ENCODE data around the gene ELOVL3.
"Not testable (repeated sequence)": the region's sequence is repeated elsewhere in the genome, so short reads cannot be mapped to it uniquely, and the experiment has no call there.

ELOVL3 gene

DNA sequence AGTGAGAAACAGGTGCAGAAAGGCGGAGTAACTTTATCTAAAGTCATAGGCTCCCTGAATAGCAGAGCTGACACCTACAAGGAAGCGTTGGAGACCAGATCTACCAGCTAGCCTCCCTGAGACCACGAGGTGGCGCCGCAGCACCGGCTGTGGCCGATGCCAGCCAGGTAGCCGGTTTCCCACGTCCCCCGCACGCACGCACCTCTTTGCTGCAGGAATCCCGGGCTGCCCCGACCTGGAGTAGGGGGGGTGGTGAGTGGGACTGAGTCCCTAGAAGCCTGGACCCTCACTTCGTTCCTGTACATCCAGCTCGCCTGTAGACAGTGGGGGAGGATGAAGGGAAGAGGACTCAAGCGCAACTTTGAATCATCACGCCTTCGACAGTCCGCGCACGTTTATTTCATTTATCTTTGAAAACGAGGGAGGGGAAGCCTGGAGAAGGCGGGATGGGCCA lies 3.7 kb downstream of the ELOVL3 start:
- peak; percentile 61 for DNase-seq

DNA sequence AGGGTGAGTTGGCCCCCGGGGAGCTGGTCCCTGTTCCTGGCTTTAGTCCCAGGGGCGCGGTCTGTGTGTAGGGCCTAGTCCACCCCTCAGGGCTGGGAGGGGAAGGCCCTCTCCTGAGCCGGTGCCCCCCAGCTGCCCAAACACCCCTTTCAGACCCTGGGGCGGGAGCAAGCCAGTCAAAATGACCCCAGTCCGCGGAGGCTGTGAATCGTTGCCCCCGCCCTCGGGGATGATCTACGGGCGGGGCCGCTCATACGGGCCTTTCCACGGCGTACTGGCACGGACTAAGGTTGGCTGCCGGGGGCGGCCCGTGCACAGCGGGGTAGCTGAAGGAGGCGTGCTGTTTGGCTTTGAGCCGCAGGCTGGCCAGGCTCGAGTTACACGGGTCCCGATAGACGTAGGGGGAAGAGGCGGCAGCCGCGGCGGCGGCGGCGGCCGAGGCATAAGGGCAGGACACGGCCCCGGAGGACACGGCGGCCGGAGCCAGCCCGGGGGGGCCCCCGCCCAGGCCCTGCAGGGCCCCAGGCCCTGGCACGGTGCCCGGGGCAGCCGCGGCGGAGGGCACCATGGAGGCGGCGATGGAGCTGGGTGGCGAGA lies 4.3 kb downstream of the ELOVL3 start:
- DNase-seq, result peak; percentile 55

DNA sequence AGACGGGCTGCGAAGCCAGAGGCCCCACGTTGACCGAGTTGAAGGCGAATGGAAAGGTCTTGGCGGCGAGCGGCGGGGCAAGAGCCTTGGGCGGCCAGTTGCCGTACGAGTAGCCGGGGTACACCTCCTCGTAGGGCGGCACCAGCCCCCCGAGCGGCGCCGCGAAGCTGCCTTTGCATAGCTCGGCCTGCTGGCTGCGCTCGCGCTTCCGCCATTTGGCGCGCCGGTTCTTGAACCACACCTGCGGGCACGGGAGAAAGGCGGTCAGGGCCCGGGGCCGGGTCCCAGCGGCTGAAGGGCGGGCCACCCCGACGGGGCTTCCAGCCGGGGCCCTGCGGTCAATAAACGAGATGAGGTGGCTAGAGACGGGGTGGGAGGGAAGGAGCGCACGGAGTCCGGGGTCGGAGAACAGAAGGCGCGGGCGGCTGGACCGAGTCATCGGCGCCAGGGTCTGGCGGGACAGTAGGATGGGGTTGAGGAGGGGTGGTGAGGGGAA lies 4.8 kb downstream of the ELOVL3 start:
- DNase-seq, result no peak

DNA sequence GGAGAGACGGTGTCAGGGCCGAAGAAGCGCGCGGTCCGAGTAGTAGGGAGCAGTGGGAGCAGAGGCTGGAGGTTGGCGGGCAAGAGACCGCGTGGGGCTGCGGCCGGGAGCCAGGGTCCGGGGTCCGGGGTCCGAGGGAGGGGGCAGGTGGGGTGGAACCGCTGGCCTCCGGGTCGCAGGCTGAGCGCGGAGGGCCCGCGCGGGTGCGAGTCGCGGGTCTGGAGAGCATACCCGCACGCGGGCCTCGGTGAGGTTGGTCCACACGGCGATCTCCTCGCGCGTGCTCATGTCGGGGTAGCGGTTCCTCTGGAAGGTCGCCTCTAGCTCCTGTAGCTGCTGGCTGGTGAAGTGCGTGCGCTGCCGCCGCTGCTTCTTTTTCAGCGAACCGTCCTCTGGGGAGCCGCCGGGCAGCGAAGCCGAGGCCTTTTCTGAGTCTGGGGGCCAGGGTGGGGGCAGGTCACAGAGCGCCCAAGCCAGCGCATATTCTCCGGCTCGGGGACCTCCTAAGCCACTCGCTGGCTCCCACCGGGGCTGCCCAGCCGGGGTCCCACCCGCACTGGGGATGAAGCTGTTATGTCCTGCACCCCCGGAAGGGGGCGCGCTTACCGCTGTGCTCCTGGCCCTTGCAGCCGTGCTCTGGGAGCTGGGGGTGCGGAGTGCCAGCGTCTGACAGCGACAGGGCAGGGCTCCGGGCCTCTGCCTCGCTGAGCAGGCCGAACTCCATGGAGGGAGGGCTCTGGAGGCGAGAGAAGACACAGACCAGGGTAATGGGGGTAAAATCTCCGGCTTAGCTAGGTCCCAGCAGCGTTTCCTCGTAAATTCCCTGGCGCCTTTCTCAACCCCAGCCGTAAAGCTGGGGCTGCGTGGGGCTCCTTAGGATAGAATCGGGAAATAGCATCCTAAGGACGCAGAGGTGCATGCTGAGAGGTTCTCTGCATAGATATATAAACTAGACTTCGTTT lies 5.5 kb downstream of the ELOVL3 start:
- DNase-seq, result no peak

DNA sequence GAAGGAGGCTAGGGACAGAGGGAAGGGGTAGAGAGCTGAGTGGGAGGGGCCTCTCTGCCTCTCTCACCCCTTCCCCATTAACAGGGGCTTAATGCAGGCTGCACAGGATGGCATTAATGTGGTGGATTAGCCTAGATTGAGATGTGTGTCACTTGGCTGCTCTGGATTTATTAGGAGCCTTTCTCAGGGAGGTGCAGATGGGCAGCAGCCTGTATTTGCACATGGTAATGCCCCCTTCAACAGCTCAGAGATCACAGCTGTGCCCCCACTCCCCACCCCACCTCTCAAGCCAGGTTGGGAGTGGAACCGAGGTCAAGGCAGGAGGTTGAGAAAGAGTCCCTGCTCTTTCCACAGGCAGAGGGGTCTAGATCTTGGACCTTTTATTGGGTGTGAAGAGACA lies 7.9 kb downstream of the ELOVL3 start:
- no peak for DNase-seq

DNA sequence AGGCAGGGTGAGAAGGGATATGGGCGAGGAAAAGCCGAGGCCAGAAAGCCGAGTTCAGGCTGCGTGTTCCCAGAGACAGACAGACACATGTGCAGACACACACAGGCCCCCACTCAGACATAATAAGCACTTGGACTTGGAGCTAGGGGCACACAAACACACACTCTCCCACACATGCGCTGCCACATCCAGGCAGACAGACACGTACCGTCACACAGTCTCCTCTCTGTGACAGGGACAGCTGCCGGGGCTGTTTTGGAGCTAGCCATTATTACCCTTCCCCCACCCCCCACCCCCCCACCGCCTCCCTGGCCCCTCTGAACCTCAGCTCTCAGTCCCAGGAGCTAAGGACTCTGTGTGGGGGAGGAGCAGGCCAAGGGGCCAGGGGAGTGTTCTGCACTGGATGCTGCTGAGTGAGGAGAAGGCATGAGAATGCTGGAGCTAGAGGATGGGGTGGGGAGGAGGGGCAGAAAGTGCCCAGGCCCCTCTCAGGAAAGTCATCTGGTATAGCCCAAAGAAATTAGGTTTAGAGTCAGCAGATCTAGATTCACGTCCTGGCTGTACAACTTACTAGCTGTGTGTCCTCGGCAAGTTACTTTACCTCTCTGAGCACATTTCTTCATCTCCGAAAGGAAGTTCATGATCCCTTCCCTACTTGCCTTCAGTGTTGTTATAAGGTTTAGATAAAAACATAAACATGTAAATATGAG lies 8.9 kb downstream of the ELOVL3 start:
- no peak for DNase-seq

DNA sequence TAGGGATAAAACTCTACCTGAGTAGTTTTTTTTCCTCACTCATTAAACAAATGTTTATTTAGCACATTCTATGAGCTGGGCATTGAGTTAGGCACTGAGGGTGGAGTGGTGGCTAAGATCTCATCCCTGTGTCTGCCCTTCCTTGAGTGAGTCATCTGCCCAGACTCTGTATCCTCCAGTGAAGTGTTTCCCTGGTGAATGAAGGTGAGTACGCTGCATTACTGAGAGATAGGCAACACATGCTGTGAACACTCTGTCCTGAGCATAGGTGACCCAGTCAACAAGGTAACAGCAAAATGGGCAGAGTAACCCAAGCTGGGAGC lies 9.5 kb downstream of the ELOVL3 start:
- no peak for DNase-seq

DNA sequence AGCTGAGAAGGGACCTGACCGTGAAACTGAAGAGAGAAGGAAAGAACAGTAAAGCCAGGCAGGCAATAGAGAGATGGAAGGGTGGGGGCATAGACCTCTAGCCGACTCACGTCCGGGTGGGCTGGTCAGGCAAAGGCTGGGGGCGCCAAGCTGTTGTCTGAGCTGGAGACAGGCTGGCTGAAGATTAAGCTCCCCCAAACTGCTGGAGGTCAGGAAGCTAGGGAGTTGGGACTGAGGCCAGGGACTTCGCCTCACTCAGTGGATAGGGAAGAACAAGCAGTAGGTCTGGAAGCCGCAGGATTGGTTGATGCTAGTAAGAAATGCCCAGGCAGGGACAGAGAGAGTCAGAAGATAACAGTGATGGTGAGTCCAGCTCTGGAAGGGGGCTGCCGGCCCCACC lies 9.9 kb downstream of the ELOVL3 start:
- DNase-seq, result no peak

DNA sequence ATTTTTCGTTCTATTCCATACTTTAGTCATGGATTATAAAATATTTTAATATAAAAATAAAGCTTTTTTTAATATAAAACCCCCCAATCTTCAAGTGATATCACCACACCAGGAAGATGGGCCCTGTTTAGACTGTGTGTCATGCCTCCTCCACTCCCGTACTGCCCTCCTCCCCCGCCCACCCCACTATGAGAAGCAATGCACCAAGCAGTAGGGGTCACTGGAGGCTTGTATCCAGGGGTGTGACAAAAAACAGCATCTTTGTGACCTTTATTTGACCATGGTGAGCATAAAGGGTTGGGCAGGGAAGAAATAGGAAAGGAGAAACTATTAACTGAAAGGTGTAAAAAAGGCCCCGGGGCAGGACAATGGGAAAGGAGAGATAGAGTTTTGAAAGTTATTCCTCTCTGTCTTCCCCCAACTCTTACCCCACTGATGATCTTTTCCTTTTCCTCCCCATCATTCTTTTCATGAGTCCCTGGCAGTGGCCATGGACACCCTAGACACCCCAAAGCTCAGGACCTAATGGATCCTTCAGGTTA lies 11.7 kb downstream of the ELOVL3 start:
- no peak for DNase-seq

DNA sequence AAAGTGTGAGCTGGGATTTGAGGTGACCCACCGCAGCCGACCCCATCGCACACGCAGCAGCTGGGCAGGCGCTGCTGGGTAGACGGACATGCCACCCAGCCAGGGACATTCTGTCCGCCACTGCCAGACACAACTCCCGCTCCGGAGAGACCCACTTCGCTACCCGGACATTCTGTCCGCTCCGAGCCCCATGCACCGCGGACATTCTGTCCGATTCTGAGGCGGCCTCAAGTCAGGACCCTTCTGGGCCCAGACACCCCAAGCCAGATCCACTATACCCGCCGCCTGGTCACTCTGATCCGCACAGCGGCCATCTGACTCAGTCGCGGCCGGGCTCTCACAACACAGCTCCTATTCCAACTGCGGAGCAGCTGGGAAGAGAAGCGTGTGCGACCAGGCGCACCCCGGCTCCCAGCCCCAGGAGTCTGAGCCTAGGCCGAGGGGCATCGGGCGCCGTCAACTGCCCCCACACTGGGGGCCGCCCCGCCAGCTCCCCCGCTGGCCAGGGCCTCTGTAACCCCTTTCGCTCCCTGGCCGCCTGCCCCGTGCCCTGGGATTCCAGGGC lies 14.4 kb downstream of the ELOVL3 start:
- DNase-seq, result no peak

DNA sequence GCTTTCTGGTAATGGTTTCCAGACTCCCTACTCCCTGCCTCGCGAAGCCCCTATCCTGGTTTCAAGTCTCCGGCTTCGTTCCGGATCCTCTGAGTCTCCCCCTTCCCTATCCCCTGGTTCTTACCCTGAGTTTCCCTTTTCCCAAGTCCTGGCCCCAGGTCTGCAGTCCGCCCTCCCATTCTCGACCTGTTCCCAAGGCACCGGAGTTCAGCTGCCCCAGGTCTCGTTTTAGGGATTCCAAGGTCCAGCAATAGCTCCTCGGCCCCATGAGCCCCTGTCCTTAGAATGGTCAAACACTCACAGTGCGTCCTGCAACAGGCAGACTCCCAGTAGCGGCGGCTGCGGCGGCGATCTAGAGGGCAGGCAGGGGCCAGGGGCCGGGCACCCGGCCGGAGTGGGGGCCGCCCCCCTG lies 14.9 kb downstream of the ELOVL3 start:
- no peak for DNase-seq

DNA sequence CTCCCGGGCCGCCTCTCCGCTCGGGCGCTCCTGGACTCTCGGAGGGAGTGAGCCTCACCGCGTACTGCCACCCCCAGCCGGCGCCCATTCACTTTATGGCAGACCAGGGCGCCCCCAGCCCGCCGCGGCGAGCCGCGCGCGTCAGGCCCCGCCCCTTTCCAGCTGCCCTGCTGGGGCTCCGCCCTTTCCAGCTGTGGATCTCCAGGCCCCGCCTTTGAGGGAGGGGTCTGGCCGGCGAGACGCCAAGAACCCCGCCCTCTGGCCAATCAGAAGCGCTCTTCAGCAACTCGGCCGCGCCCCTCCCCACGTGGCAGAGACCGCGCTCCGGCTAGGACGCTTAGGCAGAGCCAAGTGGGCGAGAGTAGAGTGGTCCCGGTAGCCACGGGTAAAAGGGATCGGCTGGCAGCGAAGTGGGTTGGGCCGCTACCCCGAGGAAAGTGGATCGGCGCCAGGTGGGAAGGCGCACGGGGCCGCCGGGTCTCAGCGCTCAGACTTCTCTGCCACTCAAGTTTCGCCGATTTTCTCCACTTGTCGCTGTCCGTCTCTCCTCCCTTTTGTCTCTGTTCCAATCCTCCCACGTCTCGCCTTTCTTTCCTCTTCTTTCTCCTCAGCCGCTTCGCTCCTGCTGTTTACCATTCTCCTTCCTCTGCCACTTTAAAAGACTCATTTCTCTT lies 15.5 kb downstream of the ELOVL3 start, which contains the start of gene PITX3:
Gene PITX3, minus strand, starts transcription at position 69 of the 674 bp plus-strand sequence. CDS start 9,432 bp downstream, outside the sequence.
- DNase-seq, result peak; percentile 88

DNA sequence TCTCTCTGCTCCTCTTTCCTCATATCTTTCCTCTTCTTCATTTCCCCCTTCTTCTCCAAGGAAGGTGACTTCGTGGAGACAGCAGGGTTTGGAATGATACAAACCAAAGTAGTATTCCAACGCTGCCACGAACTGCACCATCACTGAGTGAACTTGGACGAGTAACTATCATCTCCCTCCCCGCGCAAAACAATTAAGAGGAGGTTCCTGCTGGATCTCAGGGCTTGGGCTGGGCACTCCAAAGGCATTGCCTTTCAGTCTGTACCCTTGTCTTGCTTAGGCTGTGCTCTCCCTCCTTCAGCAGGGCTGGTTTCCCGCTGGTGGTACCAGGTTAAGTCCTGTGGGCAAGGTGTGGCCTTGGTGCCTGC lies 16.0 kb downstream of the ELOVL3 start:
- no peak for DNase-seq

DNA sequence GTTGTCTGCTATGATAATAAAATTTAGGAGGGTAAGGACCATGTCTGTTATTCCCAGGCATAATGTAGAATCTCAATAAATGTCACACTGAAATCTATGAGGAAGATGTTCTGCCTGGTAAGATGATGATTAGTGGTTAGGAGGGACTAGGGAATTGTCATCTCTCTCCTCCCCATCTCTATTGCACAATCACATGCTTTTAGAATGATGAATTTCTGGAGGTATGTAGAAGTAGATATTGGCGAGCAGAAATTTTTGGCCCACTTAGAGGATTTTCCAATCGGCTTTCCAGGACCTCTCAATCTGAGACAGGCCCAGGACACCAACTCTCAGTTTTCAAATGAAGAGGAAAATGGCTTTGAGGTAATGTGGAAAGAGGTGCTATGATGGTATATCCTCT lies 17.2 kb downstream of the ELOVL3 start:
- DNase-seq, result peak; percentile 89

DNA sequence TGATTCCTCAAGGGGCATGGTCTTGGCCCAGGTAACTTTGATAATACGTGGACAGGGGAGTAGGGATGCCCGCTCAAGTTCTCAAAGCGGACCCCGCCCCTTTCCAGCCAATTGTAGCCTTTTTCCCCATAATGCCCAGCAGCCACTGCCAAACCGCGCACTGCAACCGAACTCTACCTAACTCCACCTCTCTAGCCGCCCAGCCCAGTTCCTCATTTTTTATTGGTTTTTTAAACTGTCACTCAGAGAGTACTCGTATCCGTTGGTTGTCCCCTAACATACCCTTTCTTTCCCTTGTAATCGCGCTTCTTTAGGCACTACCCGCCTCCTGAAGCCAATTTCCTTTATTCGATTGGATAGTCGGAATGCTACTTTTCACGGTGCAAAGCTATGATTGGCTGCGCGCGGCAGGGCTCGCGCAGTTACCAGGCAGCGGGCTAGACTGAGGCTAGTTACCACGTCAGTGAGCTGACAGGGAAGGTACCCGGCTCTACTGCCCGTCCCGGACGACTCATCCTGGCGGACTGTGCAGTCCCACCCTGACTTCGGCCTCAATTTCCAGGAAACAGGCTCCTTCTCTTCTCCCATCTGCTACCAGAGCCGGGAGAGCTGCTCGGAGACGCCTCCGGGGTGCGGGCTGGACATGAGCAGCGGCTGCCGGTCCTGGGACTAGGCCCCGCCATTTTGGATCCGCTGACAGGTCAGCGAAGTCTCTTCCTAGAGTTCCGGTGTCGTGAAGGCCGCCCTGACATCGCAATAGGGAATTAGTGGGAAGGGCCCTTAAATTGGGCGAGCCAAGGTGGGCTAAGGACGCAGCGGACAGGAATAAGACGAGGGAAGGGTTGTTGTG lies 19.2 kb downstream of the ELOVL3 start, which contains the start of gene GBF1:
Gene GBF1, plus strand, starts transcription at position 451 of the 850 bp plus-strand sequence. CDS start 13,407 bp downstream, outside the sequence.
- DNase-seq, result peak; percentile 100

DNA sequence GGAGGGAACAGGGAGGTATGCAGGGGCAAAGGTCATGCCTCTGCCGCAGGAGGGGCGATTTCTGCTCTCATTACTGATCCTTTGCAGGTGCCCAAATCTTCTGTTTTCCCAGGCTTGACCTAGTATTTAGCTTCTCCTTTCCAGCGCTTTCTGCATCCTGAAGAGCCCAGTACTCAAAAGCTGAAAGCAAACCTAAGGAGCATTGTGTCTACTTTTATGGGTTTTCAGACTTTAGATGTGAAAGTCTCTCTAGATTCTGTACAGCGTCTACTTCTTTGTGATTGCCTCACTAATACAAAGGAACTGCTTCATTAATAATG lies 19.8 kb downstream of the ELOVL3 start:
- no peak for DNase-seq

DNA sequence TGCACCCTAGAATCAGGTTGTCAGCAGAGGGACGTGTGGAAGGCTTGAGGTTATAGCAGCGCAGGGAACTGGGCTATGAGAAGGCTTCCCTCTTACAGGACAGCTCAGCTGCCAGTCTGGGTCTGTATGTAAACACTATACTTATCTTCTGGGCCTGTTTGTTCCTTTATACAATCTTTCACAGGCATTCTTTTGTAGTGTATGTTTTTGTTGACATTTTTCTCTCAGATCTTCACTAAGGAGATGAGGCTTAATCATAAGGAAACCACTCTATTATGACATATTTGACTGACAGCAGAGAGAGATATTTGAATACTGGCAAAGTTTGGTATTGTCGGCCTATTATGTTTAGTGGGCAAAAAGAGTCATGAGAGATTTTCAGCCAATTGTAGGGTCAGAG lies 20.2 kb downstream of the ELOVL3 start:
- no peak for DNase-seq

DNA sequence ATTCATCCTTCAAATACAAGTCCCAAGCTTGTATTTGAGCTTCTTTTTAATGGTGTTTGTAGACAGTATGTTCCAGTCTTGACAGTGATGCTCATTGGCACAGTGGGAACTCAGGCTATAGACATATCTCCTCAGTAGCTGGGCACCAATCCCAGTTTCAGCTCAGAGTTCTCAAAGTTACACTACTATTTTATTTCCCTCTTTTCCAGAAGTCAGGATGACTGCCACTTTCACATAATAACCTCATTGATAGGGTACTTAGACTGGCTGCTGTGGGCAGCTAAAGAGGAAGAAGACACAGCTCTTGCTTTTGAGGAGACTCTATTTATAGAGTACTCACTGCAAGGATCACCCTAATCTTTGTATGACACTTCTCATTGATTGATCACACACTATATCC lies 21.6 kb downstream of the ELOVL3 start:
- DNase-seq, result no peak

DNA sequence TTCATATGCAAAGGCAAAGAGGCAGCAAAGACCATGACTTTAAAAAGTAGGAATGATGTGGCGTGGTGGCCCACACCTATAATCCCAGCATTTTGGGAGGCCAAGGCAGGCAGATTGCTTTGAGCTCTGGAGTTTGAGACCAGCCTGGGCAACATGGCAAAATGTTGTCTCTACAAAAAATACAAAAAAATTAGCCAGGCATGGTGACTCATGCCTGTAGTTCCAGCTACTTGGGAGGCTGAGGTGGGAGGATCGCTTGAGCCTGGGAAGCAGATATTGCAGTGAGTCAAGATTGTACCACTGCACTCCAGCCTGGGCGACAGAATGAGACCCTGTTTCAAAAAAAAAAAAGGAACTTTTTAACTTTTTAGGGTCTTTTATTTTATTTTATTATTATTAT lies 26.4 kb downstream of the ELOVL3 start:
- not testable (repeated sequence) for DNase-seq

DNA sequence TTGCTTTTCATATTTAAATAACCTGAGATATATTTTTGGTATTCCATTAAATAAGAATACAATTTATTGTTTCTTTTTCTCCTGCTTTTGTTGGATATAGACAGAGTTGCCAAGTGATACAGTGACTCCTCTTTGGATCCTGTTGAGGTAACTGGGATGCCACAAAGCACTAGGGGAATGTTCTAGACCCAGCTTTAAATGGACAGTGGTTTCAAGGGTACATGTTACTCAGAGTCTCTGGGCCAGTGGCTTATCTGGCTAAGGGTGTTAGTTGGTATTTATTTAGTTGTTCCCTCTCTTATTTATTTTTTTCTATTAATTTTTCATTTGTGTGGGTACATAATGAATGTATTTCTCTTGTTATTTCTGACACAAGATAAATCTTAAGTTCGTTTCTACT lies 28.3 kb downstream of the ELOVL3 start:
- DNase-seq, result no peak

DNA sequence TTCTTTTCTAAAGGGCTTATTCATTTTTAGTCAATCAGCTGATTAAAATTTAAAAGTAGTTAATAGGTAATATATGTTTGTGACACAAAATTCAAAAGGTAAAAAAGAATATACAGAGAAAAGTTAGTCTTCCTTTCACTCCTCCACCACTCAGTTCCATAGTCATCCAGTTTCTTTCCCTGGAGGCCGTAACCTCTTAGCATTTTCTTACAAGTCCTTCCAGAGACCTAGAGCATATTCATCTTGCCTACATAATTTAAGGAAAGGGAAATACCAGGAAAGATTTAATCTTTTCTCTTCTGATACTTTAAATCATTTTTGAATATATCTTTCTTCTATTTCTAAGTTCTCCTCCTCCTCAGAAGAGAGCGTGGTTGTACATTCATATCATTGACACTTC lies 29.3 kb downstream of the ELOVL3 start:
- DNase-seq, result no peak

All from fibroblast of upper back skin (primary cell).